GM15510 (cell line): ENCODE data around the gene USP12.

Experiments
- POLR2A ChIP-seq: IDR thresholded peaks from 3 replicates; pipeline ENCODE4 v1.6.1; 2011; ENCODE audit warnings: borderline replicate concordance; ENCODE audit not compliant: insufficient read length; ENCODE audit errors: extremely low read depth

The USP12 gene

GRCh38 chr13:27024776-27025492, 146.7 kb downstream of the USP12 start:
- no peak for TF ChIP-seq POLR2A

- no peak for TF ChIP-seq POLR2A
Observed at GRCh38 chr13:27024074-27024461, 147.5 kb downstream of the USP12 start.

GRCh38 chr13:27023385-27024073, 148.1 kb downstream of the USP12 start:
- no peak for TF ChIP-seq POLR2A

- TF ChIP-seq POLR2A, result no peak
Observed at GRCh38 chr13:27022571-27023311, 148.9 kb downstream of the USP12 start.

GRCh38 chr13:27020415-27020814, 151.2 kb downstream of the USP12 start:
- TF ChIP-seq POLR2A, result no peak

GRCh38 chr13:27018882-27019281, 152.7 kb downstream of the USP12 start:
- no peak for TF ChIP-seq POLR2A

- no peak for TF ChIP-seq POLR2A
Observed at GRCh38 chr13:27018344-27018861, 153.2 kb downstream of the USP12 start.

- no peak for TF ChIP-seq POLR2A
Observed at GRCh38 chr13:27016875-27017274, 154.7 kb downstream of the USP12 start.
